Measurements from ENCODE around the gene PLK3.

DNA sequence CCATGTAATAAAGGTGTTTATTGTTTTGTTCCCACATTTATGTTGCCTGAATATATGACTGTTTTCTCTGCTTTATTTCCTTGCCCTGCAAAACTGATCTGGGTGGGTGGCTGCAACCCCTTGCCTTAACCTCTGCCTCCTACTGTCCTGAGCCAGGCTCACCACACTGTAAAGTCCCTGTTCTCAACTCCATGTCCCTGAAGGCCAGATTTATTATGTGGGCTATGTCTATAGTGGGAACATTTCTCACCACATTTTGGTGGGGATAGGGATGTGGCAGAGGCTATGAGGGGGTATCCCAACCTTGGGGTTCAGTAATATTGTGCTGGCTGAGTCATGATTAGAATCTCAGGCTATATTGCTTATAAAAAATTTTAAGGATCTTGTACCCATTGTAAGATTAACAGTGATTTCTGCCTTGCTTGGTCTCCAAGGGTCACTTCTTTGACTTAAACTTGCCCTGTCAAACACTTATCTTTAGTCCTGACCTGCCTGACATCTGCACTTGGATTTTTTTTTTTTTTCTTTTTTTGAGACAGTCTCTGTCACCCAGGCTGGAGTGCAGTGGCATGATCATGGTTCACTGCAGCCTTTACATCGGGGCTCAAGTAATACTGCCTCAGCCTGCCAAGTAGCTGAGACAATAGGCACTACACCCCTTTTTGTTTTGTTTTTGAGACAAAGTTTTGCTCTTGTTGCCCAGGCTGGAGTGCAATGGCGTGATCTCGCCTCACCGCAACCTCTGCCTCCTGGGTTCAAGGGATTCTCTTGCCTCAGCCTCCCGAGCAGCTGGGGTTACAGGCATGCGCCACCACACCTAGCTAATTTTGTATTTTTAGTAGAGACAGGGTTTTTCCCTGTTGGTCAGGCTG, 21.2 kb upstream of the PLK3 start:
- TF ChIP-seq CTCF (IDR thresholded peaks at IDR 0.05) (no peak), EP300 (IDR thresholded peaks at IDR 0.05) (no peak)
